ENCODE measurements around the gene SCAPER.

SCAPER gene

DNA sequence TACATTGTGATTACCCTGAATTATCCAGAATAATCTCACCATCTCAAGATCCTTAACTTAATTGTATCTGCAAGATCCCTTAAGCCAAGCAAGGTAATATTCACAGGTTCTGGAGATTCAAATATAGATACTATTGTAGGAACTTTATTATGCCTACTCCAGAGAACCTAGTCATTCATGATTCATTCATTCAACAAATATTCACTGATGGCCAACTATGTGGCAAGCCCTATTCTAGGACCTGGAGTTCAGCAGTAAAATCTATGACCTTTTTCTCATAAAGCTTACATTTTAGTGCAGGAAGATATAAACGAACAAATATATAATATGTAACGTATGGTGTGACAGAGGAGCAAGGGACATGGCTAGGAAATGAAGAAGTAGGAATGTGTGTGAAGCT is 519.0 kb downstream of the SCAPER start:
- DNase-seq, result no peak

DNA sequence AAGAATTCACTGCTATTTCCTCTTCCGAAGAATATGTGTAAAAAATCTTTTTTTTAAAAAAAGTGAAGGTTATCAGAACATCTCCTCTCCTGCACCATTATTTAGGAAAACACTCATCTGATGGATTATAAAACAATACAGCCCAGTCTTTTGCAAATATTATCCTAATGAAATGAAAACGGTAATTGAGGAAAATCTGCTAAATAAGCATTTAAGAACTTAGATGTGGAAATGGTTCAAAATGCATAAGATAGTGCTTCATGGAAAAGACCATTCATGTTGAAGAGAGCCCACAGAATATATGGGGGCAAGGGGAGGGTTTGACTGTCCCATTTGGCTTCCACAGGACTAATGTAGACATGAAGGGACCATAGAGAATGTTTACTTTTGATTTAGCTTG is 520.7 kb downstream of the SCAPER start:
- DNase-seq, result no peak

DNA sequence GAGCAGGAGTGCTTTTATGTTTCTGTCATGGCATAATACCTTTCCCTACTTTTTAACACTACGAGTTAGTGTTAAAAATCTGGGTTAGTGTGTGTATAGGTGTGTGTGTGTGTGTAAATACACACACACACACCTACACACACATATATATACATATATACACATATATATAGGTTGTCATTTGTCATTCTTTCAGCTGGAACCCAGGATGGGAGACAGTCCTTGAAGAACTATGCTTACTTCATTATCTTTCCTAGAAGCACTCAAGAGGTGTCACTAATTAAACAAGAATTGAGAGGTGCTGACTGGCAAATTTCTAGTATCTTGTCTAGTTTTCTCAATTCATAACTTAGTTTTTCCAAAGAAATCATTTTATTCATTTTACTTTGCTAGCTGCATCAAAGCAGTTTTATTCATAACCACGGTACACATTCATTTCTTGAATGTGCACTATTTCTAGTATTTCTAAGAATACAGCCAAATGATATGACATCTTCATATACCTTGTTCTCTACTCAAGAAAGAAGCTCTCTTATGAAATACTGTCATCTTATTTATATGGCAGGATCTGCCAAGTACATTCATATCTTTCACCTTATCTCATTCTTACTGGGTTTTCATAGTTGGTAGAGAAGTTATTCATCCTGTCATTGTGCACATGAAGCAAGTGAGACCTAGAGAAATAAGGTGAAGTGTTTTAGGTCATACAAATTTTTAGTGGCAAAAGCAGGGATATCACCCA is 522.0 kb downstream of the SCAPER start:
- DNase-seq, result no peak

DNA sequence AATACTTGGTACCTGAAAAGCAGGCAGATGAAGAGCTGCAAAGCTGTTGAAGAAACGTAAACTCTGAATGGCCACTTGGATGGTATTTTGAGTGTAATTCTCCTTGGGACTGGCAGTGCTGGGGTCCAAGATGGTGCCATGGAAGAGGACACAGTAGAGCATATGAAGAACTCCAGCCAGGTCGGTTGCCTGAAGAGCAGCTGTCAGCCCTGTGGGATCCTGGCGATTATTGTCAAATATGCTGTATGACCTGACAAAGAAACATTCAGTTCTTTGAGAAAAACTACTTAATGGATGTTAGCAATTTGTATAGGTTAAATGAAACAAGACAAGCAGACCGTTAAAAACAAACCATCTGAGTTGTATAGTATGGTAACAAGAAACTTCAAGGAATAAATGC is 523.8 kb downstream of the SCAPER start:
- no peak for DNase-seq

- no peak for DNase-seq
Observed at GRCh38 chr15:76380249-76380648, 524.9 kb downstream of the SCAPER start.

GRCh38 chr15:76378691-76379090 is 526.4 kb downstream of the SCAPER start:
- no peak for DNase-seq

- no peak for DNase-seq
Observed at GRCh38 chr15:76377751-76378150, 527.4 kb downstream of the SCAPER start.

DNA sequence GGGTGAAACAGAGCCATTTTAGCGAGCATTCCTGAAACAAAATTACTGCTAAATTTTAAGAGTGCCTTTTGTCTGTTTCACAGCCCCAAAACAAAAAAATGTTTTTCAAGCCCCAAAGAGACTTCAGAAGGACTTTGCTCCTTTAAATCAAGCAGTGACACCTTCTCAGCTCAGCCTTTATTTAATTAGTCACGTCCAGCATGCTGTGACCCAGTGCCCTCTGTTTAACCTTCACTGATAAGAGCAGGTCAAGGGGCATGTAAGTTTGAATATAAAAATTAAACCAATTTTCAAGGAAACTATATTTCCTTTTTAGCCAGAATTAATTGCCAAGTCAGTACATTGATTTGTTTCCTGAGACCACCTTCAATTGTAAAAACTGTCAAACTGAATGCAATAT is 527.9 kb downstream of the SCAPER start:
- DNase-seq, result no peak

DNA sequence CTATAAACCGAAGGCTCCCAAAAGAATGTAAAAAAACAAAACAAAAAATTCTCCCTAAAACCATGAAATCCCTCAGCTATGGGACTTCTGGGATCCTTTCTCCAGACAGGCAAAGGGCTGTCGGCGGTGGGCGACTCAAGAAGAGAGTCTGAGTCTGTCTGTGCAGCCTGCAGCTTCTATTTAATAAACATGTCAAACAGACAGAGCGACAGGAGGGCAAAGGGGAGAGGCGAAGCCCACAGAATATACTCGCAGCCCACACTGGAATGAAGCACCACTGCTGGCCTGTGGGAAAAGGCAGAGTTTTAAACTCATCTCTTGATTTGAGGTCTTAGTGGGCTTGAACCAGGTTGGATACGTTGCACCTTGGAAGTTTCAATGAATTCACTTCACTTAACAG is 528.3 kb downstream of the SCAPER start:
- DNase-seq, result no peak

DNA sequence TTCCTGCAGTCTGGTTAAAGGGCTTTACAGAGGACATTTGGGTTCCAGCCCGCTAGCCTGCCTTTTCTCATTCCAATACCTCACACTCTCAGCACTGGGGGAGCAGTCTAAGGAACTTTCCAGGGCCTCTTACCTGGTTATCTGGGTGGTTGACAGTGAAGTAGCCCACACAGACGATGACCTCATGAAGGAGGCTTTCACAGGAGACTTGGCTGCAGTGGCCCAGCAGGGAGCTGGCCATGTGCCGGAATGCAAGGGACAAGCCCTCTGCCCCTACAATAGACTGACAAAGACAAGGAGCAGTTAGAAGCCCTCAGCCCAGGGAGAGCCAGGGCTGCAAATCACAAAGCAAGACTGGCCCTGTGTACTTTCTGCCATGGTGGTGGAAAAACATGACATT is 529.1 kb downstream of the SCAPER start:
- no peak for DNase-seq

- no peak for DNase-seq
Observed at GRCh38 chr15:76368122-76368621, 537.0 kb downstream of the SCAPER start.

DNA sequence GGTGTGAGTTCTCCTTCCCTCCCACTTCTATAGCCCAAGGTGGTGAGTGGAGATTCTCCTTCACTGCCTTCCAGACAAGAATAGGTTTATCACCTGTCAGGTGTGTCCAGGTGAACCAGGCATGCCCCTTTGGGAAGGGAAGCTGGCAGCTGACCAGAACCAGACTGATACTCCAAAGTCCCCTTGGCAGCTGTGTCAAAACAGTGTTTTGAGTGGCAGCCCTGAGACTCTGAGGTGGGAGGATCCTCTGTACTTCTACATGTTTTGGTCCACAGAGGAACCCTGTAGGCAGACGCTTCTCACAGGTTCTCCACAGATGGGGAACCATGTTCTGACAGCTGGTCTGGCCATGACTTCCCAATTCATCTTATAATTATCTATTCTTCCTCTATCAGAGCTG is 538.4 kb downstream of the SCAPER start:
- DNase-seq, result no peak

- DNase-seq, result no peak
Observed at GRCh38 chr15:76363251-76363650, 541.9 kb downstream of the SCAPER start.

DNA sequence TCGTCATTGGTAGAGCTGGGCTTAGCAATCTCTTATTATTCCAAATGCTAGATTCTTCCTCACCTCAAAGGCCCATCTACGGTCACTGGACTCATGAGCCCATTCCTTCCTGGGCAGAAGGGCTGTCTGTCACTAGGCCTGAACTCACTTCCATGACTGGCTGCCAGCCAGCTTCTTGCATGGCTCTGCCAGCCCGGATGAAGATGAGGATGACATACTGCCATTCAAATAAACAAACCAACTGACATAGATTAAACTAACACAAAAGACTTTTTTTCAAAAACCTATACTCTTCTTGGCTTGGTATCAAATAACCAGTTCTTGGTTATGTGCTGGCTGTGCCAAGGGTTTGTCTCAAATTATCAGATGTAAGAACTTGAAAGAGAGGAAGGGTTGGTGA is 544.7 kb downstream of the SCAPER start:
- no peak for DNase-seq

DNA sequence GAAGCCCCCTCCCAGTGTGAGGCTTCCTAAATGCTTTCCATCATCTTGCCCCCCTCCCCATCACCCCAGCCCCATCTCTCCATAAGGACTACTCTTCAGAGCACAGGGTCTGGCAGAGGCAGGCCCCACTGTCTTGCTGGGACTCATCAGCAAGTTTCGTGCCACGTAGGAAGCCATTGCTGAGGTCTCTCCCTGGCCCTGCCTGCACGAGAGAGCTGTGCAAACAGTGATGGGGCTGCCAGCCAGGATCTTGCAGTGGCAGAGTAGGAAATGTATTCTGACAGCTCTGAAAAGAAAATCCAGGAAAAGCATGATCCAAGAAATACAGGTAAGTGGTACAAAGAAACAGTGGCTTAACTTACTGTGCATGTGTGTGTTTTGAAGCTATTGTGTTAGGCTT is 546.0 kb downstream of the SCAPER start:
- DNase-seq, result no peak

GRCh38 chr15:76358453-76358852 is 546.7 kb downstream of the SCAPER start:
- DNase-seq, result no peak

DNA sequence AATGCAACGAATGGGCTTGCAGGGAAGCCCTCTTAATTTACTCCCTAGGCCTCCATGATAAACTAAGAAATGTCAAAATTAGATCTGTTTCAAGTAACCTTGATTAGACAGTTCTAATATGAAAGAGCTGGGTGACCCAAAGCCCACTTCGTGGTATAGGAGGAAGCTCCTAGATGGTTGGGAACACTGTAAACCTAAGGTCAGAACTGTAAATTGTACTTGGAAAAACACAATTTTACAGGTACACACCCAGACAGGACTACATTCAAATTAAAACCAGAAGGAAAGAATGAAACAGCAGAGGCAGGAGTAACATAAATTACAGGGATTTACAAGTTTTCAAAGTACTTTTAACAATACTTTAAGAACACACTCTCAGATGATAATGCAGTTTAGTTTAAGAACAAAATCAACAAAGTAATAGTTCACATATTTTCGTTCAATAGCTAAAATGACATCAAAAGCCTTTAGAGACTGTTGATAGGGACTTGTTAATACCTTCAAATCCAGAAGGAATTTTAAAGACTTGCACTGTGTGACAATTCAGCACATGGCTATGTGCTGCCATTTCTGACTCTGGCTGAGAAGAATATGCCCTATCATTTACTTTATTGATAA is 550.2 kb downstream of the SCAPER start:
- no peak for DNase-seq

- no peak for DNase-seq
Observed at GRCh38 chr15:76353903-76354302, 551.2 kb downstream of the SCAPER start.

DNA sequence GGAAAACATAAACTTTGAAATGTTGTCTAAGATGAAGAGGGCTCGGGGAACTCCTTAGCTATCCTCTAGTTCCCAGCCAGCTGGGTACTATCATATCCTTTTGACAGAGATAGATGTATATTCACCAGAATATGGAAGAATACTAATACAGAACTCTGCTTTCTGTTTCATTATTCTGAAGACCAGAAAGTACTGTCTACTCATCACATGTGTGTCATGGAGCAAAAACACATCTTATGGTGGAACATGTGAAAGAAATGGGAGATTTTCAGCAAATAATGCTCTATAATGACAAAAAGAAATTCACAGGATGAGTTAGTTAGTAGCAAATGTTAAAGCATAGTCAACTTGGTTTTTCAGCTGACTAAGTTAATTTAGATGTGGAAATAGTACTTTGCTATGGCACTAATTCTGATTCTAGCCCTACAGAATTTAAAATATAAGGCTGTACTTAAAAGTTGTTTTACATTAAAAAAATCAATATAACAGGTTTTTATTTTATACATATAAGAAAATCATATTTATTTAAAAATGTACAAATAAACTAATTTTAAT is 552.0 kb downstream of the SCAPER start:
- DNase-seq, result no peak

DNA sequence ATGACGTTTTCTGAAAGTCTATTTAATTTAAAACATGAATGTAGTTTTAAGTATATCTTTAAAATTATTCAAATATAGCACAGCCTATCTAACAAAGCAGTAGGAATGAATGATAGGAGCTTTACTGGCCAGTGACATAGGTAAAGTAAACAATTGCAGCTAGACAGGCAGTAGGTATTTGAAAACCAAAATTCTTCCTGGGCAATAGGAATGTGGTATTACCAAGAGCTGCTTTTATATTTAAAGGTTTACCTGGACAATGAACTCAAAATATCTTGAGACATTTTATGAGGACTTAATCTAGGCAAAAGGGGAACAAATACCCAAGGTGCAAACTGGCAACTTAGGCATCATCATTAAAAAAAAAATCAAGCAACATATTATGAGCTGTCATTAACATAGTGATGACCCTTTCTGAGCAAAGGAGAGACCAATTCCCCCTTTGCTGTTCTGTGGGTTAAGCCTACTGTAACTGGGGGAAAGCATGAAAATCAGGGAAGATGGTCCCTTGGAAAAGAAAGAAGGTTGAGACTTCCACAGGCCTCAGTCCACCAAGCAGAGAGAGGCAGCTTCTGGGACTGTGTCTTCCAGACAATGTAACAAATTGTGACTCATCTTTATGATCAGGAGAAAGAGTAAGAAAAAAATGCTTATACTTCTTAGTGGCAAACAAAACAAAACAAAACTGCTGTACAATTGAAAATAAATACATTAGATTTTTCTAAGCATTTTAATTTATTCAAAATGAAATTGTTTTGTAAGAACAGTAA is 555.7 kb downstream of the SCAPER start:
- no peak for DNase-seq

DNA sequence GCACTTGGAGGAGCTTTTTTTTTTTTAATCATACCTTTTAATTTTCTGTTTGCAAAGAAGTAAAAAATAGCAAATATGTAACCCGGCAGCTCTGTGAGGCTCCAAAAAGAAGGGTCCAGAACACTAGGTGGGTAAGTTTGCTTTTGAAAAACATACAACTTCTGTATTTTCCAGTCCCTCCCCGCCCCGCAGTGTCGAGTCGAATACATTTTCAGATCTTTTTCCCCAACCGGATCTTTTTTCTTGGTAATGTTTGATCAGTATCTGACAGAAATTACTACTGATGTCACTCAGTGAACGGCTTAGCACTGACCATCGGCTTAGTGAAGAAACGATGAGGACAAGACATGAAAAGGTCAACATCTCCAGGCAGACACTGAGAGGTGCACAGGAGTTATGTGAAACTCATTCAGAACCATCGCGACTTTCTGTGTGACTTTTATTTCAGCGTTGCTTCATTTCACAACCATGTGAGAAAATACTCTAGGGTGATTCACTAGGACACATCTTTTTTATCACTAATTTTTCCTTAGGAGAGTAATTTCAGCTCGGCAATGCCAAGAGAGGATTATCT is 557.6 kb downstream of the SCAPER start:
- no peak for DNase-seq

GRCh38 chr15:76346669-76347481 is 558.3 kb downstream of the SCAPER start:
- DNase-seq, result no peak

Measured in stimulated activated CD4-positive, alpha-beta T cell treated with anti-CD3 and anti-CD28 coated beads, Interleukin-15, amount 100 ng/mL, for 24 hours (primary cell).